Endothelial cell of umbilical vein (primary cell): Measurements from ENCODE around the gene SATB1.

Experiments used
- EZH2 ChIP-seq: IDR thresholded peaks from 2 replicates; pipeline ENCODE4 v1.6.1; 2012; ENCODE audit warnings: borderline replicate concordance, low read depth, mild to moderate bottlenecking, moderate library complexity, low read length, inconsistent platforms; ENCODE audit not compliant: severe bottlenecking
- FOS ChIP-seq: IDR thresholded peaks from 2 replicates; pipeline ENCODE4 v1.6.1; 2011; ENCODE audit warnings: mild to moderate bottlenecking, low read length, moderate library complexity, borderline replicate concordance; ENCODE audit not compliant: insufficient read depth
- GATA2 ChIP-seq: IDR thresholded peaks from 2 replicates; pipeline ENCODE4 v1.7.0; 2011; ENCODE audit warnings: low read depth, mild to moderate bottlenecking, moderate library complexity, mixed read lengths, low read length; ENCODE audit not compliant: insufficient read length, insufficient read depth
- JUN ChIP-seq: IDR thresholded peaks from 2 replicates; pipeline ENCODE4 v1.6.1; 2011; ENCODE audit warnings: borderline replicate concordance, low read depth; ENCODE audit not compliant: insufficient read length, insufficient read depth
- MYC ChIP-seq: IDR thresholded peaks from one replicate; pipeline ENCODE4 v1.6.1; 2011; ENCODE audit warnings: mild to moderate bottlenecking, low read depth, low read length
- POLR2A ChIP-seq: IDR thresholded peaks from 2 replicates; pipeline ENCODE4 v1.6.1; 2012; ENCODE audit warnings: low read depth, mild to moderate bottlenecking, control low read depth, low read length
- POLR2AphosphoS5 ChIP-seq: IDR thresholded peaks from 2 replicates; pipeline ENCODE4 v1.6.1; 2012; ENCODE audit warnings: low read depth, mild to moderate bottlenecking, control low read depth, low read length, moderate library complexity; ENCODE audit not compliant: insufficient read depth
- TF ChIP-seq, protein P1 (sequence below), 2 donors: IDR thresholded peaks; 1 replicate in 1 of 2; 2 replicates in 1 of 2; pipeline ENCODE4 v1.5.1; 2011; ENCODE audit warnings: low read length in 2 of 2, mild to moderate bottlenecking in 2 of 2, moderate library complexity in 2 of 2, control low read depth in 1 of 2, inconsistent platforms in 1 of 2, low read depth in 1 of 2; ENCODE audit not compliant: insufficient read depth in 1 of 2; ENCODE audit errors: extremely low read depth in 1 of 2
- TF ChIP-seq, protein P2 (sequence below): IDR thresholded peaks from 2 replicates; pipeline ENCODE4 v1.6.1; 2011; ENCODE audit not compliant: insufficient read depth, insufficient read length

DNA sequence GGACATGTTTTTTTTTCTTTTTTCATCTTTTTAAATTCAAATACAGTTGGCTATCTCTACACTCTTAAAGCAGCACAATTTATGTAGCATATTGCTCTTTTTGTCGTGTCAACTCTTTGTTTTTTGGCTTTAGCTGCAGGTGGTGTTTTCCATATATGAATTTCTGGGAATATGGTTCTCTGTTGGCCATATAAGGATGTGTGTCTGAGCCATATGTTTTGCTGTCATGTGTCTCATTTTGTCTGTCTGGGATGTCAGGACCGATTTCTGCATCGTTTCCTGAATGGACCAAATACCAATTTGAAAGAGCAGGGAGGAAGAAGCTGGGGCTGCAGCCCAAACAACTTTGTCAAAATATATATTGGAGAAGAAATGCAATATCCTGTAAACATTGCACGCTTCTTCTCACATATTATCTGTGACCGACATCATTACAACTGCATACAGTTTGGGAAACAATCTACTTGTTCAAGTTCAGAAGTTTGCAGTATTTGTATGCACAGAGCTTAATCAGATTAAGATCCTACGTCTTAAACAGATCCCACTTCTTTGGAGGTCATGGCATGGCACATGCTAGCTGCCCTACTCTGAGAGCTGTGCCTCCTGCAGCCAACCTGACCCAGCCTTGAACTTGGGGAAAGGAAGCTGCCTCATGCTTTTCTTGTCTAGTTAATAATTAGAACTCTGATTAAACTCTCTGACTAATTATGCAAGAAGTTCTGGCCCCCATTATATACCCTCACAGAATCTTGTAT is 4.0 kb upstream of the SATB1 start:
- TF ChIP-seq EZH2 = no peak
- no peak for TF ChIP-seq POLR2AphosphoS5
- TF ChIP-seq, protein P1, sequence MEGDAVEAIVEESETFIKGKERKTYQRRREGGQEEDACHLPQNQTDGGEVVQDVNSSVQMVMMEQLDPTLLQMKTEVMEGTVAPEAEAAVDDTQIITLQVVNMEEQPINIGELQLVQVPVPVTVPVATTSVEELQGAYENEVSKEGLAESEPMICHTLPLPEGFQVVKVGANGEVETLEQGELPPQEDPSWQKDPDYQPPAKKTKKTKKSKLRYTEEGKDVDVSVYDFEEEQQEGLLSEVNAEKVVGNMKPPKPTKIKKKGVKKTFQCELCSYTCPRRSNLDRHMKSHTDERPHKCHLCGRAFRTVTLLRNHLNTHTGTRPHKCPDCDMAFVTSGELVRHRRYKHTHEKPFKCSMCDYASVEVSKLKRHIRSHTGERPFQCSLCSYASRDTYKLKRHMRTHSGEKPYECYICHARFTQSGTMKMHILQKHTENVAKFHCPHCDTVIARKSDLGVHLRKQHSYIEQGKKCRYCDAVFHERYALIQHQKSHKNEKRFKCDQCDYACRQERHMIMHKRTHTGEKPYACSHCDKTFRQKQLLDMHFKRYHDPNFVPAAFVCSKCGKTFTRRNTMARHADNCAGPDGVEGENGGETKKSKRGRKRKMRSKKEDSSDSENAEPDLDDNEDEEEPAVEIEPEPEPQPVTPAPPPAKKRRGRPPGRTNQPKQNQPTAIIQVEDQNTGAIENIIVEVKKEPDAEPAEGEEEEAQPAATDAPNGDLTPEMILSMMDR (IDR thresholded peaks at IDR 0.05; ENCODE audit: extremely low read depth in 1 of 2, insufficient read depth in 1 of 2, low read depth in 1 of 2, low read length in 2 of 2) = no peak
- no peak for TF ChIP-seq POLR2A
- TF ChIP-seq, protein P2, sequence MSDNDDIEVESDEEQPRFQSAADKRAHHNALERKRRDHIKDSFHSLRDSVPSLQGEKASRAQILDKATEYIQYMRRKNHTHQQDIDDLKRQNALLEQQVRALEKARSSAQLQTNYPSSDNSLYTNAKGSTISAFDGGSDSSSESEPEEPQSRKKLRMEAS = no peak
- TF ChIP-seq MYC = no peak
- no peak for TF ChIP-seq JUN
- TF ChIP-seq GATA2 = no peak
- no peak for TF ChIP-seq FOS
